IgD-negative memory B cell (primary cell): Measurements from ENCODE around the gene MRPL55. TPM values are rescaled to one million over a fixed set of nuclear protein-coding genes. Genes with fewer than 3 reads are reported as not detected.

Experiments
- H3K27ac Mint-ChIP-seq, 3 donors: one replicate each; pipeline ENCODE4 v1.8.0; 2020 to 2022; ENCODE audit warnings: mild to moderate bottlenecking in 3 of 3, mixed read lengths in 3 of 3, moderate library complexity in 1 of 3
- H3K27me3 Mint-ChIP-seq: one replicate; pipeline ENCODE4 v1.8.0; 2021; ENCODE audit warnings: mixed read lengths
- H3K36me3 Mint-ChIP-seq: one replicate; pipeline ENCODE4 v1.8.0; 2020; ENCODE audit warnings: mild to moderate bottlenecking, mixed read lengths
- H3K4me1 Mint-ChIP-seq, 3 donors: one replicate each; pipeline ENCODE4 v1.8.0; 2020 to 2022; ENCODE audit warnings: mixed read lengths in 3 of 3, mild to moderate bottlenecking in 1 of 3
- H3K4me3 Mint-ChIP-seq, 4 donors: one replicate each; pipeline ENCODE4 v1.8.0; 2020 to 2022; ENCODE audit warnings: mild to moderate bottlenecking in 4 of 4, mixed read lengths in 4 of 4, moderate library complexity in 3 of 4
- H3K9me3 Mint-ChIP-seq, 3 donors: one replicate each; pipeline ENCODE4 v1.8.0; 2020 to 2021; ENCODE audit warnings: mixed read lengths in 3 of 3, mild to moderate bottlenecking in 1 of 3
- polyA plus RNA-seq: library from polyadenylated mRNA; unstranded; fragments of 300-500 nt; fragmentation: Illumina TruSeq; gene quantifications from one replicate; pipeline ENCODE4 v1.2.3, GENCODE V29; 2021

MRPL55 gene
- 146 TPM for polyA plus RNA-seq

- H3K27me3 Mint-ChIP-seq: no peaks in the 10 kb centered on the region
- no peaks in the 10 kb centered on the region for H3K9me3 Mint-ChIP-seq
- H3K4me3 Mint-ChIP-seq: peak within 1 kb of the TSS; percentile 86 to 96 (median 94)
- H3K36me3 Mint-ChIP-seq: peaks cover 3% of the 10 kb centered on the region
- H3K27ac Mint-ChIP-seq: peak within 1 kb of the TSS; percentile 86 to 94 (median 86)
- peaks cover 8 to 14% (median 12%) of the 10 kb centered on the region in 3 donors for H3K4me1 Mint-ChIP-seq
Observed at GRCh38 chr1:228109073-228109961, at the start of gene MRPL55. MRPL55 (minus strand) TSS chr1:228109299; CDS start chr1:228108260, 1,039 bp downstream.

GRCh38 chr1:228158151-228159007 lies 49.3 kb upstream of the MRPL55 start:
- peaks cover 2% of the 10 kb centered on the region for H3K36me3 Mint-ChIP-seq
- H3K27ac Mint-ChIP-seq: no peak overlapping the region
- H3K27me3 Mint-ChIP-seq: peaks cover 2% of the 10 kb centered on the region
- H3K4me1 Mint-ChIP-seq: no peaks in the 10 kb centered on the region
- no peaks in the 10 kb centered on the region for H3K9me3 Mint-ChIP-seq
- no peak overlapping the region for H3K4me3 Mint-ChIP-seq

GRCh38 chr1:228157729-228158126 lies 48.6 kb upstream of the MRPL55 start:
- Mint-ChIP-seq H3K27ac (no peak overlapping the region), H3K4me3 (no peak overlapping the region), H3K9me3 (no peaks in the 10 kb centered on the region), H3K27me3 (peaks cover 2% of the 10 kb centered on the region), H3K4me1 (no peaks in the 10 kb centered on the region), H3K36me3 (peaks cover 2% of the 10 kb centered on the region)

- Mint-ChIP-seq H3K4me3 (peak overlapping the region in 1 of 4 donors; percentile 52), H3K9me3 (no peaks in the 10 kb centered on the region), H3K4me1 (peaks cover 0 to 2% (median 0%) of the 10 kb centered on the region in 3 donors), H3K27ac (no peak overlapping the region), H3K36me3 (peaks cover 2% of the 10 kb centered on the region), H3K27me3 (peaks cover 2% of the 10 kb centered on the region)
Observed at GRCh38 chr1:228156941-228157728, 48.0 kb upstream of the MRPL55 start.

- Mint-ChIP-seq H3K9me3 (no peaks in the 10 kb centered on the region), H3K36me3 (peaks cover 2% of the 10 kb centered on the region), H3K27ac (no peak overlapping the region), H3K27me3 (peaks cover 2% of the 10 kb centered on the region), H3K4me1 (peaks cover 0 to 2% (median 0%) of the 10 kb centered on the region in 3 donors), H3K4me3 (peak overlapping the region in 1 of 4 donors; percentile 52)
Observed at GRCh38 chr1:228156515-228156881, 47.4 kb upstream of the MRPL55 start.

GRCh38 chr1:228155596-228156514 lies 46.8 kb upstream of the MRPL55 start:
- H3K27ac Mint-ChIP-seq: no peak overlapping the region
- H3K9me3 Mint-ChIP-seq: no peaks in the 10 kb centered on the region
- no peak overlapping the region for H3K4me3 Mint-ChIP-seq
- peaks cover 2% of the 10 kb centered on the region for H3K27me3 Mint-ChIP-seq
- peaks cover 2% of the 10 kb centered on the region for H3K36me3 Mint-ChIP-seq
- H3K4me1 Mint-ChIP-seq: peaks cover 0 to 2% (median 0%) of the 10 kb centered on the region in 3 donors

- no peak overlapping the region for H3K4me3 Mint-ChIP-seq
- peaks cover 2% of the 10 kb centered on the region for H3K36me3 Mint-ChIP-seq
- no peak overlapping the region for H3K27ac Mint-ChIP-seq
- no peaks in the 10 kb centered on the region for H3K27me3 Mint-ChIP-seq
- H3K9me3 Mint-ChIP-seq: no peaks in the 10 kb centered on the region
- H3K4me1 Mint-ChIP-seq: peaks cover 0 to 2% (median 0%) of the 10 kb centered on the region in 3 donors
Observed at GRCh38 chr1:228154670-228155571, 45.8 kb upstream of the MRPL55 start.

- Mint-ChIP-seq H3K36me3 (peaks cover 2% of the 10 kb centered on the region), H3K27me3 (no peaks in the 10 kb centered on the region), H3K4me1 (peaks cover 0 to 2% (median 0%) of the 10 kb centered on the region in 3 donors), H3K9me3 (no peaks in the 10 kb centered on the region), H3K27ac (no peak overlapping the region), H3K4me3 (no peak overlapping the region)
Observed at GRCh38 chr1:228154021-228154669, 45.0 kb upstream of the MRPL55 start.

- H3K36me3 Mint-ChIP-seq: peaks cover 2% of the 10 kb centered on the region
- no peak overlapping the region for H3K4me3 Mint-ChIP-seq
Observed at GRCh38 chr1:228152918-228153258, 43.8 kb upstream of the MRPL55 start.

GRCh38 chr1:228152097-228152917 lies 43.2 kb upstream of the MRPL55 start:
- peak overlapping the region in 1 of 3 donors; percentile 84 for H3K27ac Mint-ChIP-seq
- peaks cover 2% of the 10 kb centered on the region for H3K36me3 Mint-ChIP-seq
- no peaks in the 10 kb centered on the region for H3K27me3 Mint-ChIP-seq
- no peaks in the 10 kb centered on the region for H3K9me3 Mint-ChIP-seq
- H3K4me3 Mint-ChIP-seq: no peak overlapping the region
- peaks cover 0 to 2% (median 0%) of the 10 kb centered on the region in 3 donors for H3K4me1 Mint-ChIP-seq

More at GRCh38 chr1:228152918-228153258, 43.8 kb upstream of the MRPL55 start:
- Mint-ChIP-seq H3K9me3 (no peaks in the 10 kb centered on the region), H3K27ac (no peak overlapping the region), H3K27me3 (no peaks in the 10 kb centered on the region), H3K4me1 (peaks cover 0 to 2% (median 0%) of the 10 kb centered on the region in 3 donors)

GRCh38 chr1:228151180-228151925 lies 42.3 kb upstream of the MRPL55 start:
- no peaks in the 10 kb centered on the region for H3K9me3 Mint-ChIP-seq
- H3K27me3 Mint-ChIP-seq: no peaks in the 10 kb centered on the region
- no peak overlapping the region for H3K4me3 Mint-ChIP-seq

More at GRCh38 chr1:228151180-228151925, 42.3 kb upstream of the MRPL55 start:
- Mint-ChIP-seq H3K36me3 (peaks cover 2% of the 10 kb centered on the region), H3K4me1 (peaks cover 0 to 2% (median 0%) of the 10 kb centered on the region in 3 donors), H3K27ac (no peak overlapping the region)
